Body of pancreas (tissue), 4 donors: Measurements from ENCODE around the gene RIMBP2.

Experiments
- CTCF ChIP-seq, 7 experiments: fragments of 450-650 bp in 4 of 7; fragments of 200-600 bp in 3 of 7; sonication (generic) in 3 of 7; IDR thresholded peaks; one replicate each; pipeline ENCODE4 v1.5.1; 2016 to 2019; ENCODE audit warnings: antibody characterized with exemption in 7 of 7
- POLR2A ChIP-seq, 3 donors: fragments of 450-650 bp; IDR thresholded peaks; one replicate each; pipeline ENCODE4 v1.6.1; 2016; ENCODE audit warnings: antibody characterized with exemption in 3 of 3, mild to moderate bottlenecking in 2 of 3

DNA sequence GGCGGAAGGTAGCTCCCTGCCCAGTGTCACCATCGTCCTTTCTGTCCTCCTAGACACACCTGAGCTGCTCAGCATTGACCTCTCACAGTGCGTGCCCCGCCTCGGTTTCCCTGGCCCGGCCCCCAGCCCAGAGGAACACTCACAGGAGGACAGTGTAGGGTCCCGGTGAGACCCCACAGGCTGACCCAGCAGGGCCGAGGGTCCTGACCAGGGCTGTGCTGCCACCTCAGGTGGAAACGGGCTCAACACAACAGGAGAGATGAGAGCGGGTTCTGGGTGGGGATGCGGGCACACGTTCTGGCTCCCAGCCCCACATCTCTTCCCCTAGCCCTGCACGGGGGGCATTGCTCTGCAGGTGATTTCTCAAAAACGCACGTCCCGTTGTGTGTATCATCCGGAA lies 280.3 kb downstream of the RIMBP2 start:
- no peak for TF ChIP-seq POLR2A (IDR thresholded peaks at IDR 0.05)
- no peak for TF ChIP-seq CTCF (IDR thresholded peaks at IDR 0.05)
